ENCODE results near the gene ASS1.

ASS1 gene

DNA sequence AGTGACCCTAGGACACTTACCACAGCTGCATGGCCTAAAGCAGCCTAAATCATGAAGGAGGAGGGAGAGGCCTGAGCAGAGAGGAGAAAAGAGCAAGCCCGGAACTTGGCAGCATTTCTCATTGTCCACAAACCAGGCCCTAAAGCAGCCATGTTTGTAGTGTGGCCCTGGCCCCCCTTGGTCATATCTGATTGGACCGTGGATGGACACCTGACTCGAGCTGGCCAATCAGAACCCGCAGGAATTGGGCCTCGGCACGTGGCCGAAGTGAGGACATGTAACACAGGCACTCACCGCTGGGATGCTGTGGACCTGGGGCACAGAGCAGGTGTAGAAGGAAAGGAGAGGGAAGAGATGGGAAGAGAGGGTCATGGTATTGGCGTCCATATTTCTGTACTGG is 56.9 kb downstream of the ASS1 start:
- DNase-seq: no peak

- DNase-seq: no peak
These were observed 63.5 kb downstream of the ASS1 start for GRCh38 chr9:130508218-130508617.

GRCh38 chr9:130512199-130512598 is 67.4 kb downstream of the ASS1 start:
- no peak for DNase-seq

DNA sequence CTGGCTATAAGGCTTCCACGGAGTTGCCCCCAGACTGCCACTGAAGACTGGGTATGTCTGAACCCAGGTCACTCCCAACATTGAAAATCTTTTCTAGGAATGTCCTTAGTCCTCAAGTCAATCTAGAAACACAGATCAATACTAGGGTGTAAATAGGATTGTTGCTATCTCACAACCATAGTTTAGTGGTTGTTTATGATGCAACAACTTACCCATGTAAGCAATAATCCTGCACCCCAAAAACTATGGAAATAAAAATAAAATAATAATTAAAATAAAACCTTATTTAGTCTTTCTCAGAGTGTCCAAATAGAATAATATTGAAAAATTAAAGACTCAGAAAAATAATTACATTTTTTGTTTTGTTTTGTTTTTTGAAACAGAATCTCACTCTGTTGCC is 68.3 kb downstream of the ASS1 start:
- DNase-seq: no peak

DNA sequence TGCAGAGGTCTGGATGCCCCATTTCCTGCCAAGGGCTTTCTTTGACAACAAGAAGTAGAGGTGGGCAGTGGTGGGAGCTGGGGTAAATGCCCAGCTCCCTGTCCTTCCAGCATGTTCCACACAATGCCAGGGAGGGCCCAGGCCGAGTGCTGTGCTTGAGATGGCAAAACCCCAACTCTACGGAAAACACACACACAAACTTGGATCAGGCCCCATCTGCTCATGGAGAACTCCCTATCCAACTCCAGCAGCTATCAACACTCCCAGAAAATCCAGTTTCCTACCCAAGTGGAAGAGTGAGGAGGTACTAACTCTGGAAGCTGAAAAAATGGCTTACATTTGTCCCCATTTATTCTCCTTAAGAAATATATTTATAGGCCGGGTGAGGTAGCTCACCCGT is 73.5 kb downstream of the ASS1 start:
- DNase-seq: no peak

GRCh38 chr9:130518943-130519799 is 74.4 kb downstream of the ASS1 start:
- no peak for DNase-seq

- DNase-seq: no peak
These were observed 75.2 kb downstream of the ASS1 start for GRCh38 chr9:130519927-130520326.

DNA sequence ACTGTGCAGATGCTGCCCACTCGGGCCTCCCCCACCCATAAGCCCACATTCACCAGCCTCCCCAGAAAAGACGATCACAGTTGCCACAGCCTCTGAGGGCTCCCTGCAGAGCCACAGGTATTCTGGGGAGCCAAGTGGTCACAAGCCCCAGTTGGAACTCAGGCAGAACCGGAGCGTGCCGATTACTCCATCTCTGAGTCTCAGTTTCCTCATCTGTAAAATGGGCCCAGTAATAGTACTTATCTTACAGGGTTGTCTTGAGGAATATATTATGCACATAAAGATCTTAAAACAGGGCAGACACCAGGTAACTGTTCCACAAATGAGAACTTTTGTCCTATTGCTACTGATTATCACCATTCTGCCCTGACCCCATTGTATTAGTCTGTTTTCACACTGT is 77.0 kb downstream of the ASS1 start:
- DNase-seq: no peak

- no peak for DNase-seq
These were observed 77.6 kb downstream of the ASS1 start for GRCh38 chr9:130522233-130522808.

- DNase-seq: no peak
These were observed 79.2 kb downstream of the ASS1 start for GRCh38 chr9:130523921-130524320.

DNA sequence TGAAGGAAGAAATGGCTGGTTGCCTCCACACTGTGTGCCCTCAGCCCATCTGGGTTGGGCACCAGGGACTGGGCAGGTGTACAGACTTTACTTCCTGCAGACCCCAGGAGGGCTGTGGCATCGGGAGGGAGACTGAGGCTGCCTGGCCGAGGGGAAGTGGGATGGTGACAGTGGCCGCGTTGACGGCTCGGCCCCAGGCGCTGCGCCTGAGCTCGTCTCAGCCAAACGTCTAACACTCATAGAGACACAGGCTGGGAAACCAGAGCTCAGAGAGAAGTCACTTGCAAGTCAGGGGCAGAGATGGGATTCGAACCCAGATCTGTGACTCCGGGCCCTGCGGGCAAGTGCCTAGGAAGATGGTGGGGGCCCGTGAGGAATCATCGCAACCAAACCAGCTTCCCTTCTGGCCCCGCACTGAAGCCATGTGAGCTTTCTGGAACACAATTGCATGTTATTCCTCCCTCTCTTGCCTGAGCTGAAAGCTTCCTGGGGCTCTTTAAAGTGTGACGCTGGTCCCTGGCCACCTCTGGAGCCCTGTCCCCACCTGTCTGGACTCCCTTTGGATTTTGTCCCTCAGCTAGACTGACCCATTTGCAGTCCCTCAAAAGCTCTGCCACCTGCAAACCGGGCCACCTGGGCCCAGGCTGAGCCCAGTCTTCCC is 81.6 kb downstream of the ASS1 start:
- DNase-seq: no peak

DNA sequence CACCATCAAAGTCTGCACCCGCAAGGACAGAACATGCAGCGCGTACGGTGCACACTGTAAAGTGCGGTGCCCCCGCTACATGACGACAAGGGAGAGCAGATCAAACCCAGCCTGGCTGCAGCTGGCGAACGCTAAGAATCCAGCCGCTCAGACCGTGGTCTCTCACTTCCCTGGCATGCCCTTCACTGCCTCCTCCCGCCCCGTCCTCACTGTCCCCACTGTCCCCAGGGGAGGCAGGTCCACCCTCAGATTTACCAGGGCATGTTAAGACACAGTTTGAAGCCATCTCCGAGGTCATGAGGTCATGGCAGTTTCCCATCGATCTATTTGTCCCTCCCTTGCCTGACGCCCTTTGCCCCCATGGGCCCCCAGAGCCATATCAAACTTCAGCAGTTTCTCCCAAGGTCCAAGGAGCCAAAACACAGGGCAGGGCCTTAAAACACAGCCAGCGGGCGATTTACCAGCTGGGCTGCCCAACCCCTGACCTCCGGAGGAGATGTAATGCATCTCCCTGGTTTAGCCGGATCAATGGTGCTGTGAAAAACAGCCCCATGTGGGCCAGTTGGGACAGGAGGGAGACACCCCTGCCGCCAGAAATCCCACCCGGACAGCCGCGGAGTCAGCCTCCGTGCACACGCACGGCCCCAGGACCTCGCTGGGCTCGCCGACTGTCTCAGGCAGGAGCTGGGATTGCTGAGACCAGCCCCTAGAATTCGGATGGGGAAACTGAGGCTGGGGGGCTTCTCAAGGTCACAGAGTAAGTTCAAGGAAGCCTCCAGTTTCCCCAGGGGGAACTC is 82.3 kb downstream of the ASS1 start:
- no peak for DNase-seq

DNA sequence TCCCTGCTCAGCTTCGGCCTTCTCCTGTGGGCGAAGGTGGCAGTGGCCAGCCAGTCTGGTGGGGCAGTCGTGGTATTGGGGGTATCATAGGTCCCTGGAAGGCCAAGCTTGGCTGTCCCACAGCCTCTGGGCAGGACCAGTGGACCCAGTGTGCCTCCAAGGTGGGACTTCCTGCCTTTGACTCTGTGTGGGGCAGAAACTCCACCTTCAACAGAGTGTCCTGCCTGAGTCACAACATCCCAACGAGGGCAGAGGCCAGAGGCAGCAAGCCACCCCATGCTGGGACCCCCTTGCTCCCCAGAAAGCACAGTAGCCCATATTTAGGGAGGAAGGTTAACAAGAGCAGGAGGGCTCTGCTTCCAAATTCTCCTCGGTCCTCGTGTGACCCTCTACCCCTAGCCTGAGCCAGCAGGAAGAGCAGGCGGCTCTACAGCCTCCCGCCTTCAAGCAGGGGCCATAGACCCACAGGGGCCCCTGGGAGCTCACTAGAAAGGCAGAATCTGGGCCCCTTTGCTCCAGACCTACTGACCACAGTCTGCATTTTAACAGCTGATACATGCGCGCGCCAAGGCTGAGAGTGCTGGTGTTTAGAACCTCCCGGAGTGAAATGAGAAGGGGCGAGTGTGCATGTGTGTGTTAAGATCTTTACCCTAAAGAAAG is 83.0 kb downstream of the ASS1 start:
- no peak for DNase-seq

GRCh38 chr9:130528674-130529073 is 83.9 kb downstream of the ASS1 start:
- DNase-seq: no peak

GRCh38 chr9:130530938-130531337 is 86.2 kb downstream of the ASS1 start:
- no peak for DNase-seq

- DNase-seq: no peak
These were observed 86.9 kb downstream of the ASS1 start for GRCh38 chr9:130531670-130532069.

GRCh38 chr9:130532426-130533080 is 87.8 kb downstream of the ASS1 start:
- DNase-seq: no peak

DNA sequence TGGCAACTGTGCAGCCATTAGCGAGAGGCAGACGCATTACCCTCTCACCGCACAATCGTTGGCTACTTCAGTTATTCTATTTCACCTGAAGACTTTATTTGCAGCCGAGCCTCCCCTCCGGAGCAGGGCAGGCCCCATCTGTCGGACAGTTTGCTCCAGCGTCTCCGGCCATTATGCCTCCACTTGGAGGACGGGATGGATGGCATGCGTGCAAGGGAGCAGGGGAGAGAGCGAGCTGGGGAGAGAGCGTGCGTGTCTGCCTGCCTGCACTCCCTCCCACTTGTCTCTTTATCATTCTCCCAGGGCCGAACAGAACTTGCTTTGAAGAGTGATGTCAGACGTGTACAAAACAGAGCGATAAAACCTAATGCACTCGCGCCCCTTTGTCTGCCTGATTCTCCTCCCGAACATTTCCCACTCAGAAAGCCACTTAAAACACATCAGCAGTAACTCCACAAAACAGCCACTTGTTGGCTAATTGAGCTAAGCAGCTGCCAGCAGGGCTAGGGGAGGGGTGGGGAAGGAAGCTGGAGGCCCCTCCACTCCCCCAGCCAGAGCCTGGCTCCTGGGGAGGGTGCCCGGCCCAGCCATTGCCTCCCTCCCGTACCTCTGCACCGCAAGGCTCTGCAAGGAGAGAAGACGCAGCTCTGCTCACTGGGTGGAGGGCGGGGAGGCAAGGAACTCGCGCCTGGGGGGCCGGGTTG is 91.2 kb downstream of the ASS1 start:
- no peak for DNase-seq

- DNase-seq: no peak
These were observed 91.9 kb downstream of the ASS1 start for GRCh38 chr9:130536701-130537107.

DNA sequence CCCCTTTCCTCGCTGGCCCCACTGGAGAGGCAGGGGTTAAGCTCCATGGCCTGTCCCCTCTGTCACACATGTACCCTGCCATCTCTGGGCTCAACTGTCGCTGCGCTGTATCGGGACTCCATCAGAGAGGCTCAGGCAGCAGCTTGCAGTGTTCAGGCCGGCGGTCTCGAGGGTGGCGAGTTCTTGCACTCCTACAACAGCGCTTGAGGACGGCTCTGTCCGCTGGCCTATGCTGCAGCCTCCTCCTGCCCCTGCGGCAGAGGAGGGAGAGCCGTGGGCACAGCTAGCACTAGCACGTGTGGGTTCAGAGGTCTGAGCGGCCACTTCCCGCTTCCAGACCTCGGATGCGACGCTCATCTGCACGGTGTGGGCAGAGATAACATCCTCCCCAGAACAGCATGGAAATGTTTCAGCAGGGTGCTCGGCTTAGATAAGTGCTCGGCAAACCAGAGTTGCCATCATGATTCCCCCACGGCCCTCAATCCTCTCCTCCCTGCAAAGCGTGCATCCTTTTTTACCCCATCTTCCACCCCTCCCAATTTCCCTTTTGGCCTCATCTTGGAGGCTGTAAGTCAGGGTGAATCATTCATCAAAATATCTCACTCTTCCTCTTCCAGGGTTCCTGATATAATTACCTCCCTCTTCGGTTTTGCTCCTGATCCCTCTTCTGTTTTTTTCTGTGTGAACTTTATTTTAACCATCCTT is 92.7 kb downstream of the ASS1 start:
- DNase-seq: no peak

All from GF-D8 (cell line).